Astrocyte of the spinal cord (primary cell): ENCODE measurements around the gene KRT28.

ENCODE experiments used
- DNase-seq: peaks from one replicate; pipeline ENCODE4 v3.0.0; 2011; ENCODE audit warnings: low read depth, low spot score
- H3K4me3 ChIP-seq: 2 replicates; pipeline ENCODE4 v1.5.1; 2011; ENCODE audit warnings: low read depth, mild to moderate bottlenecking, low read length, moderate library complexity
- in situ Hi-C: cut with HindIII; loops from 2 replicates; pipeline ENCODE4 v1.10.0; 2017; ENCODE audit warnings: low sequenced_read_pairs
- TF ChIP-seq, protein P1 (sequence below): IDR thresholded peaks from 2 replicates; pipeline ENCODE4 v1.5.1; 2012; ENCODE audit warnings: low read depth, mild to moderate bottlenecking, low read length, inconsistent platforms

The KRT28 gene, protein sequence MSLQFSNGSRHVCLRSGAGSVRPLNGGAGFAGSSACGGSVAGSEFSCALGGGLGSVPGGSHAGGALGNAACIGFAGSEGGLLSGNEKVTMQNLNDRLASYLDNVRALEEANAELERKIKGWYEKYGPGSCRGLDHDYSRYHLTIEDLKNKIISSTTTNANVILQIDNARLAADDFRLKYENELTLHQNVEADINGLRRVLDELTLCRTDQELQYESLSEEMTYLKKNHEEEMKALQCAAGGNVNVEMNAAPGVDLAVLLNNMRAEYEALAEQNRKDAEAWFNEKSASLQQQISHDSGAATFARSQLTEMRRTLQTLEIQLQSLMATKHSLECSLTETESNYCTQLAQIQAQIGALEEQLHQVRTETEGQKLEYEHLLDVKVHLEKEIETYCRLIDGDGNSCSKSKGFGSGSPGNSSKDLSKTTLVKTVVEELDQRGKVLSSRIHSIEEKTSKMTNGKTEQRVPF

DNA sequence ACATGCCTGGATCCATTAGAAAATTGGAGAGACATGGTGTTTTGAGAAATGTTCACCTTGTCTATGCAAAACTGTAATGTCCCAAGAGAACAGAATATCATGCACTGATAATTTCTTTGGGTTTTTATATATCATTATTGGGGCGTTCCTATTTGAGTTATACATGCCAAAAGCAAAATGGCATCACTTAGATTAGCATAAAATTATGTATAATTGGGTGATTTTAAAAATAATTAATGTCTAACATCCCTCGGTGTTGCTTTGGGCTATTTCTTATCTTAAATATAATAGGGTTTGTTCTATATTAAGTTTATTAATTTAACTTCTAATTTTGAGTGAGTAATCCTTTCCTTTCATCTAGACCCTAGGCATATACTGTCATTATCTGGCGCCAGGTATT, at the start of gene KRT28:
Gene KRT28 (minus strand): TSS at position 101 of the 400 bp plus-strand sequence. CDS start 66 bp downstream, at position 35.
- in situ Hi-C loops = no loop called here
- TF ChIP-seq, protein P1, sequence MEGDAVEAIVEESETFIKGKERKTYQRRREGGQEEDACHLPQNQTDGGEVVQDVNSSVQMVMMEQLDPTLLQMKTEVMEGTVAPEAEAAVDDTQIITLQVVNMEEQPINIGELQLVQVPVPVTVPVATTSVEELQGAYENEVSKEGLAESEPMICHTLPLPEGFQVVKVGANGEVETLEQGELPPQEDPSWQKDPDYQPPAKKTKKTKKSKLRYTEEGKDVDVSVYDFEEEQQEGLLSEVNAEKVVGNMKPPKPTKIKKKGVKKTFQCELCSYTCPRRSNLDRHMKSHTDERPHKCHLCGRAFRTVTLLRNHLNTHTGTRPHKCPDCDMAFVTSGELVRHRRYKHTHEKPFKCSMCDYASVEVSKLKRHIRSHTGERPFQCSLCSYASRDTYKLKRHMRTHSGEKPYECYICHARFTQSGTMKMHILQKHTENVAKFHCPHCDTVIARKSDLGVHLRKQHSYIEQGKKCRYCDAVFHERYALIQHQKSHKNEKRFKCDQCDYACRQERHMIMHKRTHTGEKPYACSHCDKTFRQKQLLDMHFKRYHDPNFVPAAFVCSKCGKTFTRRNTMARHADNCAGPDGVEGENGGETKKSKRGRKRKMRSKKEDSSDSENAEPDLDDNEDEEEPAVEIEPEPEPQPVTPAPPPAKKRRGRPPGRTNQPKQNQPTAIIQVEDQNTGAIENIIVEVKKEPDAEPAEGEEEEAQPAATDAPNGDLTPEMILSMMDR = no peak
- no peak within 1 kb of the TSS for H3K4me3 ChIP-seq
- DNase-seq = no peak

DNA sequence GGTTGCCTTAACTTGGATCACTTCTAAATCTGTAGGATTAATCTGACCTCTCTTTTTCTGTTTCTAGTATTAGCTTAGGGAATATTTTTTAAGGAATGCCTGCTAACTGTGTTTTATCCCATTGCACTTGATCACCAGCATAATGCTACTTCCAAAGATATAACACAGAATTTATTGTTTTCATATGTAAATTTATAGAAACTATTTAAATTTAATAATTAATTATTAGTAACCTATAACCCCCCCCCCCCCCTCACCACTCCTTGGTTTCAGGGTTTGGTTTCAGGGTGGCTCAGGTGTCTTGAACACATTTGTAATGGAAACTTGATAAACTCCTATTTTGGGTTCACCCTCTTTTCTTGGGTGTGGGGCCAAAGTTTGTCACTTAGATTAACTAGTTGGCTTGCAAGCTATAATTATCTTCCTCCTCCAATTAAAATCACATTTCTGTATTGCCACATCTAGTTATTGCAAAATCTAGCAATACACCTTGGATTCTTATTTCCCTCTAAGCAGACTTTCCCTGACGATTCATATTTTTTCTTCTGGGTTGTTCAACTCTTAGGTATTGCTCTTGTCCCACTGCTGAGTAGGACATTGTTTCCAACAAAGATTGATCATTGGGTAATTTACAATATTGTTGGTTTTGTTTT, 49.0 kb upstream of the KRT28 start:
- no peak overlapping the region for H3K4me3 ChIP-seq
- in situ Hi-C loops = no loop called here
- TF ChIP-seq, protein P1 = no peak

DNA sequence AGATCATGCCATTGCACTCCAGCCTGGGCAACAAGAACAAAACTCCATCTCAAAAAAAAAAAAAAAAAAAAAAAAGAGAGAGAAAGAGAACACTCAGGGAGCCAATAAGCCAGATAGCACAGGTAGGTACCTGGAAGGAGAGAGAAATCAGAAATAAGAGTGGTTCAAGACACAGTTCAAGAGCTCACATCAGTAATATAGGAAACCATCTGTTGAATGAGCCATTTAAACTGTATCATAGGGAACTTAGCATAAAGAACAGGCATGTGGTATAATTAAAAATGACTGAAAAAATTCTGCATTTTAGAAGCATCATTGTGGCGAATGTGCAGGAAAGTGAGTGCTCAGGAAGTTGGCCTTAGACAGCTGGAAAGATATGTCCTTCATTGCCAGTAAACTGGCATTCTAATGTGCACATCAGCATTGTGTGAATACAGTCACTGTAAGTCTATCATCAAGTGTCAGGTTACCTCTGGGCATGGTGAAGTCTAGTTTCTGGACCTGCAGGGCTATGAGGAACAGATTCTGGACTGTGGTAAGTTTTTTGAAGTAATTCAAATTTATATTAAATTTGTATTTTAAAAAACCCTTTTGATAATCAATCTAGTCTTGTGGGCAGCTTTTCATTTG, 46.9 kb upstream of the KRT28 start:
- in situ Hi-C loops = no loop called here
- H3K4me3 ChIP-seq = no peak overlapping the region
- peak; percentile 4 for DNase-seq
- TF ChIP-seq, protein P1 = no peak

More for the DNA sequence above, 49.0 kb upstream of the KRT28 start:
- DNase-seq = no peak

DNA sequence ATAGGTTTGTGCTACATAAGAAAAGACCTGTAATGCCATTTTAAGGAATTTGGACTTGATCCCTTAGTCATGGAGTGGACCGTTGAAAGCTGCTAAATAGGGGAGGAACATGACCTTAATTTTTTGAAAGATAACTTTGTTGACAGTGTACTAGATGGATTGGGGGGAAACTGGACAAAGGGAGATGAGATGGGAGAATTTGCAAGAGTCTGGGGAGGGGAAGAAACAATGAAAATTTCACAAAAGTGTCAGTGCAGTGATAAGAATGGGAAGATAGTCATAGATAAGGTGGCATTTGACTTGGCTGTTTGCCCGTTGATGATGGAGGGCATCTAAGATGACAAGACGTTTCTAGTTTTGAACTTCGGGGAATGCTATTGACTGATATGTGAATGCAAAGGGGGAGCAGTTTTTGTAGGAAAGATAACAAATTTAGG, 44.9 kb upstream of the KRT28 start:
- TF ChIP-seq, protein P1 = no peak
- in situ Hi-C loops = no loop called here
- DNase-seq = no peak
- no peak overlapping the region for H3K4me3 ChIP-seq

DNA sequence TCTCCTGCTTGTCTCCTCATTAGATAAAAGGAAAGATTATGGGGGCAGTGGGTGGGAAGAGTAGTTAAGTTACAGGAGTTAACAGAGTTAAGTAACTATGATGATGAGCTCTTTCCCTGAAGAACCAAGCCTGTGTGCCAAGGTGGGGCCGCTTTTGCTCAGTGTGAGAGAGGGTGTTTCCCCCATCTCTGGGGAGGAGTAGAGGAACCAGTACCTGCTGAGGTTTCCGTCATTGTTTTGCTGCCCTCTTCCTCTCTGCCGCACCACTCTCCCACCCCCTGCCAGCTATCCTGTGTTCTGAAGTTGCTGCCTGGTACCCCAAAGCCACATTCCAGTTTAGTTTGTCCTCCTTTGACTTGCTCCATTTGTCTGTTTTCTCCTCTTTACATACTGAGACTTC, 43.5 kb upstream of the KRT28 start:
- no peak for DNase-seq
- no peak overlapping the region for H3K4me3 ChIP-seq
- in situ Hi-C loops = no loop called here
- TF ChIP-seq, protein P1 = no peak

DNA sequence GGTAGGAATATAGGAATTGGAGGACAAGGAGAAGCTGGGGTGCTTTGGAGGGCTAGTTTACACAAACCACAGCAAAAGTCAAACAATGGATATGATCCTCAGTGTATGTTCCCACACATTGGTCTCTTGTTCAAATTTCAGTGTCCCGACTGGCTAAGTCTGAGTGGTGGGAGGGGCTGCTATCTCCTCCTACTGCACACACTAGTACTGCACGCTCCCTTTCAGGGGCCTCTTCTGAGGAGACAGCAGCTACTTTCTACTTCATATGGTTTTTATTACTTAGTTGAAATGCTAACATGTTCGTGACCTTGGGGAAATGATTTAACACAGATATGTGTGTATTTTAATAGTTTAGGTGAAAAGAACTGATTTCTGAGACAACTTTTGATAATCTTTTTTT, 41.5 kb upstream of the KRT28 start:
- in situ Hi-C loops = no loop called here
- H3K4me3 ChIP-seq = no peak overlapping the region
- no peak for DNase-seq
- TF ChIP-seq, protein P1 = no peak
